GM18526 (cell line): ENCODE measurements around the gene GAB1.

Source experiments
- POLR2A ChIP-seq: IDR thresholded peaks from 3 replicates; pipeline ENCODE4 v1.6.1; 2011; ENCODE audit not compliant: insufficient read length; ENCODE audit errors: extremely low read depth

The GAB1 gene

GRCh38 chr4:143313996-143314395, 22.7 kb upstream of the GAB1 start:
- no peak for TF ChIP-seq POLR2A

- TF ChIP-seq POLR2A = no peak
These were observed 16.6 kb upstream of the GAB1 start for GRCh38 chr4:143320113-143320512.

- no peak for TF ChIP-seq POLR2A
These were observed 9.9 kb upstream of the GAB1 start for GRCh38 chr4:143326735-143327134.

GRCh38 chr4:143329985-143330384, 6.7 kb upstream of the GAB1 start:
- no peak for TF ChIP-seq POLR2A

- TF ChIP-seq POLR2A = no peak
These were observed 496 bp upstream of the GAB1 start for GRCh38 chr4:143335979-143336780.

GRCh38 chr4:143337600-143338287, 1.1 kb downstream of the GAB1 start:
- no peak for TF ChIP-seq POLR2A

- TF ChIP-seq POLR2A = no peak
These were observed 1.6 kb downstream of the GAB1 start for GRCh38 chr4:143338313-143338712.

GRCh38 chr4:143339497-143339896, 2.8 kb downstream of the GAB1 start:
- TF ChIP-seq POLR2A = no peak

- TF ChIP-seq POLR2A = no peak
These were observed 4.6 kb downstream of the GAB1 start for GRCh38 chr4:143341186-143341755.

GRCh38 chr4:143343276-143343831, 6.7 kb downstream of the GAB1 start:
- no peak for TF ChIP-seq POLR2A

GRCh38 chr4:143344041-143344440, 7.4 kb downstream of the GAB1 start:
- no peak for TF ChIP-seq POLR2A

- no peak for TF ChIP-seq POLR2A
These were observed 8.1 kb downstream of the GAB1 start for GRCh38 chr4:143344774-143345173.

GRCh38 chr4:143345356-143345755, 8.7 kb downstream of the GAB1 start:
- TF ChIP-seq POLR2A = no peak

GRCh38 chr4:143346206-143346605, 9.5 kb downstream of the GAB1 start:
- TF ChIP-seq POLR2A = no peak

GRCh38 chr4:143347484-143348111, 10.9 kb downstream of the GAB1 start:
- no peak for TF ChIP-seq POLR2A
